ENCODE data around the gene PTPRK. TPM values are rescaled to one million over a fixed set of nuclear protein-coding genes. Genes with fewer than 3 reads are reported as not detected.

Gene PTPRK
- total and polyA plus RNA-seq, 2 of the 8 experiments (the other 6 are each of a cell fraction or from before 2014, with no cell fraction given) = 11.4 to 47.3 TPM

DNA sequence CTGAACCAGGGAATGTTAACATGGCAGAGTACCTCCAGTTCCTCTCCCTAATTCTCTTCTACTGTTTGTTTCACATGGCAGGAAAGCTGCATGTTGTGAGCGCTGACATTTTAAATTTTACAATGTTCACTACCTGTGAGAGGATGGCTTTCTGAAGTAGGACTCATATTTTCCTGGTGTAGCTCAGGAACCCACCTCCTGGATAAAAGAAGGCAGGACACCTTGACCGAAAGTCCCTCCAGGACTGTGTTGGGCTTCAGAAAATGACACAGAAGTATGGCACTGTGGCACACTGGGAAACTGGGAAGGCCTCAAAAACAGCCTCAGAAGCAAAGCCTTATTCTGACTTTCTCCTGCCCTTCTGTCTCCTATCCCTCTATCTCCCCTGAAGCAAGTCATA, 33.3 kb downstream of the PTPRK start:
- H3K27ac ChIP-seq (ENCODE audit: low read depth, low read length) = no peak overlapping the region
- POLR2A ChIA-PET (ENCODE audit: partially characterized antibody) = no interaction called here
- no peak overlapping the region for H2BK15ac ChIP-seq (ENCODE audit: low read length)
- no peak for DNase-seq (ENCODE audit: low read depth in 1 of 2, low spot score in 2 of 2)
- H2BK120ac ChIP-seq (replicated peaks; ENCODE audit: low read depth, low read length) = no peak overlapping the region
- H3K4me2 ChIP-seq (ENCODE audit: insufficient read depth in 1 of 2, low read depth in 2 of 2, low read length in 2 of 2) = no peak overlapping the region
- no peak overlapping the region for H4K5ac ChIP-seq (ENCODE audit: insufficient read length, low read depth, low read length)
- H2BK12ac ChIP-seq (ENCODE audit: low read depth, low read length) = no peak overlapping the region
- H3K27me3 ChIP-seq (replicated peaks in 1 of 4; ENCODE audit: control insufficient read depth in 3 of 4, extremely low read depth in 1 of 4, insufficient read depth in 3 of 4, low read length in 3 of 4) = no peaks in the 10 kb centered on the region
- no peak for FAIRE-seq
- H3K23me2 ChIP-seq (ENCODE audit: low read depth, low read length) = no peaks in the 10 kb centered on the region
- no peak overlapping the region for H4K91ac ChIP-seq (replicated peaks; ENCODE audit: insufficient read length, low read length)
- H3K56ac ChIP-seq (replicated peaks; ENCODE audit: insufficient read length, low read depth, low read length) = no peak overlapping the region
- H2BK20ac ChIP-seq (ENCODE audit: low read length) = no peak overlapping the region
- no peak overlapping the region for H3K4ac ChIP-seq (replicated peaks; ENCODE audit: insufficient read length, low read depth, low read length)
- peaks cover 0 to 70% of the 10 kb centered on the region in 2 experiments; a peak in 2 of 4 replicates for H3K79me2 ChIP-seq (ENCODE audit: control insufficient read depth in 1 of 2, insufficient read depth in 2 of 2, low read length in 2 of 2)
- H4K8ac ChIP-seq (ENCODE audit: extremely low read depth, insufficient read depth, low read length) = no peak overlapping the region
- H3K4me1 ChIP-seq (replicated peaks in 1 of 4; ENCODE audit: control insufficient read depth in 3 of 4, insufficient read depth in 4 of 4, low read length in 3 of 4) = peaks cover 0 to 11% (median 4%) of the 10 kb centered on the region in 4 experiments; a peak in 3 of 7 replicates
- H3K9ac ChIP-seq (replicated peaks in 1 of 4; ENCODE audit: extremely low read depth in 1 of 4, low read depth in 3 of 4, low read length in 3 of 4) = peak overlapping the region in 1 of 4 experiments; percentile 31; a peak in 1 of 7 replicates
- no peaks in the 10 kb centered on the region for H3K9me3 ChIP-seq (ENCODE audit: insufficient read depth in 2 of 2, low read depth in 1 of 2, low read length in 1 of 2)
- H4K20me1 ChIP-seq (replicated peaks in 1 of 2; ENCODE audit: control insufficient read depth in 1 of 2, insufficient read depth in 2 of 2, low read length in 2 of 2) = peaks cover 5 to 6% of the 10 kb centered on the region in 2 experiments
- H2AFZ ChIP-seq (ENCODE audit: low read length) = no peak overlapping the region
- no peak overlapping the region for H3K4me3 ChIP-seq (ENCODE audit: extremely low read depth in 1 of 4, insufficient read depth in 2 of 4, low read depth in 3 of 4, low read length in 4 of 4)
- no peaks in the 10 kb centered on the region; the same call in 1 of the 2 replicates for H3K79me1 ChIP-seq (ENCODE audit: low read depth, low read length)
- H3K36me3 ChIP-seq (ENCODE audit: control insufficient read depth in 2 of 4, insufficient read depth in 4 of 4, low read length in 3 of 4) = no peaks in the 10 kb centered on the region; a peak in 2 of 8 replicates
- H3K14ac ChIP-seq (ENCODE audit: insufficient read length) = no peak overlapping the region
- CTCF ChIA-PET (ENCODE audit: partially characterized antibody) = interaction anchor here (0.6 to 1.5 kb wide), 15 partner anchors 8 to 460 kb away, joined by 3 to 7 read pairs (median 3); no protein-coding TSS in a partner anchor
- no peak overlapping the region for H2AK5ac ChIP-seq (ENCODE audit: low read depth, low read length)
- 79% methylated on average over 2 of the region's 2 CpGs; no CpG with 5 or more reads in 1 of the 2 experiments for WGBS, 2 experiments (ENCODE audit: extremely low coverage in 1 of 2, insufficient coverage in 1 of 2, insufficient read length in 1 of 2, insufficient replicate concordance in 2 of 2, low coverage in 1 of 2, low lambda C conversion rate in 2 of 2, missing lambda C conversion rate in 1 of 2)
- no peak overlapping the region for H2BK5ac ChIP-seq (ENCODE audit: low read depth, low read length)
- TF ChIP-seq, protein P1, sequence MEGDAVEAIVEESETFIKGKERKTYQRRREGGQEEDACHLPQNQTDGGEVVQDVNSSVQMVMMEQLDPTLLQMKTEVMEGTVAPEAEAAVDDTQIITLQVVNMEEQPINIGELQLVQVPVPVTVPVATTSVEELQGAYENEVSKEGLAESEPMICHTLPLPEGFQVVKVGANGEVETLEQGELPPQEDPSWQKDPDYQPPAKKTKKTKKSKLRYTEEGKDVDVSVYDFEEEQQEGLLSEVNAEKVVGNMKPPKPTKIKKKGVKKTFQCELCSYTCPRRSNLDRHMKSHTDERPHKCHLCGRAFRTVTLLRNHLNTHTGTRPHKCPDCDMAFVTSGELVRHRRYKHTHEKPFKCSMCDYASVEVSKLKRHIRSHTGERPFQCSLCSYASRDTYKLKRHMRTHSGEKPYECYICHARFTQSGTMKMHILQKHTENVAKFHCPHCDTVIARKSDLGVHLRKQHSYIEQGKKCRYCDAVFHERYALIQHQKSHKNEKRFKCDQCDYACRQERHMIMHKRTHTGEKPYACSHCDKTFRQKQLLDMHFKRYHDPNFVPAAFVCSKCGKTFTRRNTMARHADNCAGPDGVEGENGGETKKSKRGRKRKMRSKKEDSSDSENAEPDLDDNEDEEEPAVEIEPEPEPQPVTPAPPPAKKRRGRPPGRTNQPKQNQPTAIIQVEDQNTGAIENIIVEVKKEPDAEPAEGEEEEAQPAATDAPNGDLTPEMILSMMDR (IDR thresholded peaks at IDR 0.05; ENCODE audit: control extremely low read depth in 1 of 3, insufficient read depth in 1 of 3, low read depth in 1 of 3, low read length in 3 of 3) = peak; percentile 24 to 55 (median 30); a peak in 3 of 4 replicates
- TF ChIP-seq KDM1A (IDR thresholded peaks at IDR 0.05; ENCODE audit: borderline replicate concordance, low read length) (no peak), MAFK (IDR thresholded peaks at IDR 0.05; ENCODE audit: low read depth, low read length) (no peak), CBX8 (IDR thresholded peaks at IDR 0.05; ENCODE audit: borderline replicate concordance, low read depth, low read length) (no peak), KDM5A (IDR thresholded peaks at IDR 0.05; ENCODE audit: low read length) (no peak), RAD21 (IDR thresholded peaks at IDR 0.05 in 1 of 2, conservative IDR thresholded peaks at IDR 0.05 in 1 of 2; ENCODE audit: low read depth in 2 of 2, low read length in 2 of 2) (peak; percentile 41 to 57), BCL11A (IDR thresholded peaks at IDR 0.05; ENCODE audit: low read depth in 2 of 2, low read length in 2 of 2) (no peak)
- H3K18ac ChIP-seq (ENCODE audit: extremely low read depth, low read length) = no peak overlapping the region
- no peak overlapping the region for H3K23ac ChIP-seq (ENCODE audit: insufficient read length)
